Endothelial cell of umbilical vein (primary cell): Measurements from ENCODE around the gene BUD13. TPM values are rescaled to one million over a fixed set of nuclear protein-coding genes. Genes with fewer than 3 reads are reported as not detected.

Experiments used
- BruUV-seq: library from RNA; stranded (reverse); fragments of 400-500 nt; replicated peaks from 2 replicates; lab custom pipeline; 2021; lab: Mats Ljungman, UMichigan
- CTCF ChIA-PET: fragments of 300-600, 350-600 bp; sonication (Branson Sonifier 250); formaldehyde crosslinking; loops from one replicate; lab custom pipeline; 2021; ENCODE audit warnings: antibody characterized with exemption, inconsistent platforms; lab: Charles Lee
- POLR2A ChIA-PET: fragments of 300-600, 350-600 bp; sonication (Branson Sonifier 250); formaldehyde crosslinking; loops from one replicate; lab custom pipeline; 2021; ENCODE audit warnings: antibody characterized with exemption, inconsistent platforms; lab: Charles Lee
- DNase-seq: peaks from one replicate; pipeline ENCODE4 v3.0.0-alpha.2; 2011; ENCODE audit warnings: low read depth, low spot score
- FAIRE-seq: peaks from 2 replicates; lab custom pipeline; 2011; peaks lifted over from hg19 to GRCh38; lab: Jason Lieb, UNC
- H2AFZ ChIP-seq: 2 replicates; pipeline ENCODE4 v1.6.0; 2012; ENCODE audit warnings: low read depth, low read length, control low read depth, inconsistent platforms
- H3K27ac ChIP-seq: 2 replicates; pipeline ENCODE4 v1.5.1; 2011; ENCODE audit warnings: low read depth, mild to moderate bottlenecking, control low read depth, low read length, moderate library complexity; ENCODE audit not compliant: insufficient read depth
- H3K27me3 ChIP-seq, 2 experiments: 2 replicates each; pipeline versions ENCODE4 v1.6.0 to v1.6.1; 2011; ENCODE audit warnings: low read length in 2 of 2, mixed read lengths in 1 of 2; ENCODE audit not compliant: control insufficient read depth in 2 of 2, insufficient read depth in 2 of 2
- H3K36me3 ChIP-seq, 2 experiments: 2 replicates in 1 of 2; 3 replicates in 1 of 2; pipeline ENCODE4 v1.5.1; 2011; ENCODE audit warnings: low read length in 2 of 2, mild to moderate bottlenecking in 1 of 2, moderate library complexity in 1 of 2; ENCODE audit not compliant: control insufficient read depth in 2 of 2, insufficient read depth in 2 of 2; ENCODE audit errors: extremely low read depth in 1 of 2
- H3K4me1 ChIP-seq: 3 replicates; pipeline ENCODE4 v1.5.1; 2011; ENCODE audit warnings: mild to moderate bottlenecking, low read length; ENCODE audit not compliant: control insufficient read depth, insufficient read depth; ENCODE audit errors: extremely low read depth
- H3K4me2 ChIP-seq: 2 replicates; pipeline ENCODE4 v1.6.1; 2011; ENCODE audit warnings: low read length, control low read depth, mixed read lengths; ENCODE audit not compliant: insufficient read depth
- H3K4me3 ChIP-seq, 3 experiments: fragments of 200-600 bp in 1 of 3; sonication (generic), shearing (Covaris generic) in 1 of 3; replicated peaks in 1 of 3; 2 replicates each; pipeline ENCODE4 v1.5.1; 2011 to 2016; ENCODE audit warnings: control low read depth in 3 of 3, low read length in 3 of 3, mild to moderate bottlenecking in 2 of 3, inconsistent platforms in 1 of 3, low read depth in 1 of 3, moderate library complexity in 1 of 3; ENCODE audit not compliant: insufficient read depth in 1 of 3
- H3K79me2 ChIP-seq: 2 replicates; pipeline ENCODE4 v1.6.0; 2012; ENCODE audit warnings: low read length, inconsistent platforms; ENCODE audit not compliant: control insufficient read depth, insufficient read depth
- H3K9ac ChIP-seq: replicated peaks from 2 replicates; pipeline ENCODE3; 2011; ENCODE audit warnings: low read length, control low read depth; ENCODE audit not compliant: insufficient read depth; ENCODE audit errors: extremely low read depth
- H3K9me1 ChIP-seq: replicated peaks from 3 replicates; pipeline ENCODE4 v1.6.0; 2011; ENCODE audit warnings: mild to moderate bottlenecking, low read length; ENCODE audit not compliant: control insufficient read depth, insufficient read depth; ENCODE audit errors: extremely low read depth
- H3K9me3 ChIP-seq: replicated peaks from 2 replicates; pipeline ENCODE4 v1.5.1; 2012; ENCODE audit warnings: low read length, inconsistent platforms; ENCODE audit not compliant: control insufficient read depth, insufficient read depth
- H4K20me1 ChIP-seq: replicated peaks from 2 replicates; pipeline ENCODE3; 2011; ENCODE audit warnings: mild to moderate bottlenecking, low read length; ENCODE audit not compliant: control insufficient read depth, insufficient read depth; ENCODE audit errors: extremely low read depth
- EZH2 ChIP-seq: IDR thresholded peaks from 2 replicates; pipeline ENCODE4 v1.6.1; 2012; ENCODE audit warnings: borderline replicate concordance, low read depth, mild to moderate bottlenecking, moderate library complexity, low read length, inconsistent platforms; ENCODE audit not compliant: severe bottlenecking
- FOS ChIP-seq: IDR thresholded peaks from 2 replicates; pipeline ENCODE4 v1.6.1; 2011; ENCODE audit warnings: mild to moderate bottlenecking, low read length, moderate library complexity, borderline replicate concordance; ENCODE audit not compliant: insufficient read depth
- GATA2 ChIP-seq: IDR thresholded peaks from 2 replicates; pipeline ENCODE4 v1.7.0; 2011; ENCODE audit warnings: low read depth, mild to moderate bottlenecking, moderate library complexity, mixed read lengths, low read length; ENCODE audit not compliant: insufficient read length, insufficient read depth
- JUN ChIP-seq: IDR thresholded peaks from 2 replicates; pipeline ENCODE4 v1.6.1; 2011; ENCODE audit warnings: borderline replicate concordance, low read depth; ENCODE audit not compliant: insufficient read length, insufficient read depth
- MYC ChIP-seq: IDR thresholded peaks from one replicate; pipeline ENCODE4 v1.6.1; 2011; ENCODE audit warnings: mild to moderate bottlenecking, low read depth, low read length
- POLR2A ChIP-seq: IDR thresholded peaks from 2 replicates; pipeline ENCODE4 v1.6.1; 2012; ENCODE audit warnings: low read depth, mild to moderate bottlenecking, control low read depth, low read length
- POLR2AphosphoS5 ChIP-seq: IDR thresholded peaks from 2 replicates; pipeline ENCODE4 v1.6.1; 2012; ENCODE audit warnings: low read depth, mild to moderate bottlenecking, control low read depth, low read length, moderate library complexity; ENCODE audit not compliant: insufficient read depth
- dilution Hi-C: fragments of 300-500 bp; cut with MboI; formaldehyde crosslinking; loops from one replicate; pipeline ENCODE4 v1.15.0; 2019; ENCODE audit warnings: low sequenced_read_pairs; ENCODE audit not compliant: extremely low pct_ligation_motif_present
- intact Hi-C: fragments of 100-400 bp; cut with micrococcal nuclease; formaldehyde crosslinking; loops from one replicate; pipeline ENCODE4 v1.10.0; 2022
- polyA plus RNA-seq, 4 experiments: library from polyadenylated mRNA; depleted of rRNA in 3 of 4; stranded (reverse) in 3 of 4; unstranded in 1 of 4; fragments of >200 nt; gene quantifications; 2 replicates each; pipeline versions ENCODE4 v1.2.1 to v1.2.3, GENCODE V29; 2011 to 2012; ENCODE audit warnings: missing spikeins in 1 of 4
- total RNA-seq: library from RNA; stranded (reverse); gene quantifications from 2 replicates; pipeline ENCODE4 v1.2.3, GENCODE V29; 2021
- TF ChIP-seq, protein P1 (sequence below): IDR thresholded peaks from 2 replicates; pipeline ENCODE4 v1.6.1; 2011; ENCODE audit not compliant: insufficient read depth, insufficient read length
- TF ChIP-seq, protein P2 (sequence below), 2 donors: IDR thresholded peaks; 1 replicate in 1 of 2; 2 replicates in 1 of 2; pipeline ENCODE4 v1.5.1; 2011; ENCODE audit warnings: low read length in 2 of 2, mild to moderate bottlenecking in 2 of 2, moderate library complexity in 2 of 2, control low read depth in 1 of 2, inconsistent platforms in 1 of 2, low read depth in 1 of 2; ENCODE audit not compliant: insufficient read depth in 1 of 2; ENCODE audit errors: extremely low read depth in 1 of 2

Gene BUD13
- total and polyA plus RNA-seq, 2 donors (not counting 3 experiments of a cell fraction or from before 2014, with no cell fraction given): 18.8 to 21.8 TPM

DNA sequence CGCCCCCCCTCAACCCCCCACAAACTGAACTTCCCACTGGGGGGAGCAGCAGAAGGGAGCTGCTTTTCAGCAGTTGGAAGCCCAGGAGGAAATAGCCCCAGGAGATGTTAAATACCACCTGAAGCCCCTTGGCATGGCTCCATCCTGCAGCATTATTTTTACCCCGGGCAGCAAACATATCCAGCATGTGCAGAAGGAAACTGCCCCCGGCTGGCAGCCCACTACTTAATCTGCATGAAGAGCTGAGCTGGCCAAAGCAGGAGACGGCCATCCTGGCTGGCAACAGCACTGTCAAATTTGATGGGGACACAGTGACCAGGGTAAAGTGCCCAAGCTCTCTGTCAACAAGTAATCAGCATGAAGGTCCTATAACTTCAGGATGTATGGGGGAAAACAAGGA is 32.0 kb downstream of the BUD13 start:
- H3K27me3 ChIP-seq: no peaks in the 10 kb centered on the region
- FAIRE-seq: no peak
- no peaks in the 10 kb centered on the region for H3K9me1 ChIP-seq
- H3K4me3 ChIP-seq: no peak overlapping the region
- no TSS peak for BruUV-seq
- H3K79me2 ChIP-seq: no peaks in the 10 kb centered on the region
- DNase-seq: no peak
- H3K36me3 ChIP-seq: no peaks in the 10 kb centered on the region
- H2AFZ ChIP-seq: no peak overlapping the region
- TF ChIP-seq POLR2A (no peak), MYC (no peak), GATA2 (no peak), EZH2 (no peak), POLR2AphosphoS5 (no peak), FOS (no peak), JUN (no peak)
- TF ChIP-seq, protein P1, sequence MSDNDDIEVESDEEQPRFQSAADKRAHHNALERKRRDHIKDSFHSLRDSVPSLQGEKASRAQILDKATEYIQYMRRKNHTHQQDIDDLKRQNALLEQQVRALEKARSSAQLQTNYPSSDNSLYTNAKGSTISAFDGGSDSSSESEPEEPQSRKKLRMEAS: no peak
- TF ChIP-seq, protein P2, sequence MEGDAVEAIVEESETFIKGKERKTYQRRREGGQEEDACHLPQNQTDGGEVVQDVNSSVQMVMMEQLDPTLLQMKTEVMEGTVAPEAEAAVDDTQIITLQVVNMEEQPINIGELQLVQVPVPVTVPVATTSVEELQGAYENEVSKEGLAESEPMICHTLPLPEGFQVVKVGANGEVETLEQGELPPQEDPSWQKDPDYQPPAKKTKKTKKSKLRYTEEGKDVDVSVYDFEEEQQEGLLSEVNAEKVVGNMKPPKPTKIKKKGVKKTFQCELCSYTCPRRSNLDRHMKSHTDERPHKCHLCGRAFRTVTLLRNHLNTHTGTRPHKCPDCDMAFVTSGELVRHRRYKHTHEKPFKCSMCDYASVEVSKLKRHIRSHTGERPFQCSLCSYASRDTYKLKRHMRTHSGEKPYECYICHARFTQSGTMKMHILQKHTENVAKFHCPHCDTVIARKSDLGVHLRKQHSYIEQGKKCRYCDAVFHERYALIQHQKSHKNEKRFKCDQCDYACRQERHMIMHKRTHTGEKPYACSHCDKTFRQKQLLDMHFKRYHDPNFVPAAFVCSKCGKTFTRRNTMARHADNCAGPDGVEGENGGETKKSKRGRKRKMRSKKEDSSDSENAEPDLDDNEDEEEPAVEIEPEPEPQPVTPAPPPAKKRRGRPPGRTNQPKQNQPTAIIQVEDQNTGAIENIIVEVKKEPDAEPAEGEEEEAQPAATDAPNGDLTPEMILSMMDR (IDR thresholded peaks at IDR 0.05; ENCODE audit: extremely low read depth in 1 of 2, insufficient read depth in 1 of 2, low read depth in 1 of 2, low read length in 2 of 2): no peak
- no peak overlapping the region for H3K4me2 ChIP-seq
- no peak overlapping the region for H3K9ac ChIP-seq
- dilution Hi-C loops (no loop called here), intact Hi-C loops (no loop called here)
- no peaks in the 10 kb centered on the region for H3K9me3 ChIP-seq
- ChIA-PET POLR2A (no interaction called here), CTCF (interaction anchor here (4.6 kb wide), 1 partner anchor 9 kb away, joined by 67 read pairs; no protein-coding TSS in a partner anchor)
- no peak overlapping the region for H3K27ac ChIP-seq
- H3K4me1 ChIP-seq: peaks cover 11% of the 10 kb centered on the region
- no peaks in the 10 kb centered on the region for H4K20me1 ChIP-seq
